Memory B cell (primary cell): ENCODE measurements around the gene TIGD3.

Experiments used
- ATAC-seq: fragments of 150-1000 bp; cut with Tn5 transposase; 2 replicates; pipeline ENCODE4 v1.10.0; 2021; ENCODE audit warnings: low read depth, mild to moderate bottlenecking, moderate library complexity
- DNase-seq, 2 donors: peaks; one replicate each; pipeline ENCODE4 v3.0.0; 2022; ENCODE audit warnings: low spot score in 2 of 2
- H3K27ac Mint-ChIP-seq: one replicate; pipeline ENCODE4 v1.8.0; 2022; ENCODE audit warnings: mild to moderate bottlenecking, moderate library complexity, mixed read lengths
- H3K27me3 Mint-ChIP-seq: one replicate; pipeline ENCODE4 v1.8.0; 2022; ENCODE audit warnings: mixed read lengths
- H3K36me3 Mint-ChIP-seq: one replicate; pipeline ENCODE4 v1.8.0; 2022; ENCODE audit warnings: mild to moderate bottlenecking, mixed read lengths
- H3K4me1 Mint-ChIP-seq: one replicate; pipeline ENCODE4 v1.8.0; 2022; ENCODE audit warnings: mixed read lengths
- H3K4me3 Mint-ChIP-seq: one replicate; pipeline ENCODE4 v1.8.0; 2022; ENCODE audit warnings: mild to moderate bottlenecking, moderate library complexity, mixed read lengths
- H3K9me3 Mint-ChIP-seq: one replicate; pipeline ENCODE4 v1.8.0; 2022; ENCODE audit warnings: mixed read lengths

The TIGD3 gene

GRCh38 chr11:65396769-65397745, 42.5 kb downstream of the TIGD3 start:
- H3K27ac Mint-ChIP-seq = no peak overlapping the region
- no peak for DNase-seq

GRCh38 chr11:65398362-65398910, 43.9 kb downstream of the TIGD3 start:
- no peak overlapping the region for H3K4me3 Mint-ChIP-seq
- no peaks in the 10 kb centered on the region for H3K27me3 Mint-ChIP-seq
- peaks cover 7% of the 10 kb centered on the region for H3K4me1 Mint-ChIP-seq
- ATAC-seq = no peak
- no peak for DNase-seq
- peaks cover 26% of the 10 kb centered on the region for H3K36me3 Mint-ChIP-seq
- H3K27ac Mint-ChIP-seq = peak overlapping the region; percentile 45
- H3K9me3 Mint-ChIP-seq = no peaks in the 10 kb centered on the region

More at GRCh38 chr11:65396769-65397745, 42.5 kb downstream of the TIGD3 start:
- Mint-ChIP-seq H3K36me3 (peaks cover 25% of the 10 kb centered on the region), H3K27me3 (no peaks in the 10 kb centered on the region), H3K9me3 (no peaks in the 10 kb centered on the region), H3K4me3 (no peak overlapping the region), H3K4me1 (peaks cover 9% of the 10 kb centered on the region)
- no peak for ATAC-seq

- no peaks in the 10 kb centered on the region for H3K9me3 Mint-ChIP-seq
- H3K27me3 Mint-ChIP-seq = no peaks in the 10 kb centered on the region
- no peak overlapping the region for H3K4me3 Mint-ChIP-seq
- H3K27ac Mint-ChIP-seq = peak overlapping the region; percentile 58
- ATAC-seq (no peak), DNase-seq (no peak)
- peaks cover 27% of the 10 kb centered on the region for H3K36me3 Mint-ChIP-seq
- peaks cover 15% of the 10 kb centered on the region for H3K4me1 Mint-ChIP-seq
Observed at GRCh38 chr11:65399249-65399648, 44.7 kb downstream of the TIGD3 start.

GRCh38 chr11:65399845-65400244, 45.3 kb downstream of the TIGD3 start:
- H3K27me3 Mint-ChIP-seq = no peaks in the 10 kb centered on the region
- peaks cover 27% of the 10 kb centered on the region for H3K36me3 Mint-ChIP-seq
- no peak overlapping the region for H3K4me3 Mint-ChIP-seq
- DNase-seq = no peak
- H3K4me1 Mint-ChIP-seq = peaks cover 19% of the 10 kb centered on the region
- peak overlapping the region; percentile 58 for H3K27ac Mint-ChIP-seq
- ATAC-seq = no peak
- H3K9me3 Mint-ChIP-seq = no peaks in the 10 kb centered on the region

GRCh38 chr11:65400307-65401072, 45.9 kb downstream of the TIGD3 start:
- no peaks in the 10 kb centered on the region for H3K9me3 Mint-ChIP-seq
- peaks cover 27% of the 10 kb centered on the region for H3K36me3 Mint-ChIP-seq
- DNase-seq (no peak), ATAC-seq (no peak)
- H3K27me3 Mint-ChIP-seq = no peaks in the 10 kb centered on the region
- H3K4me3 Mint-ChIP-seq = no peak overlapping the region
- peaks cover 19% of the 10 kb centered on the region for H3K4me1 Mint-ChIP-seq
- H3K27ac Mint-ChIP-seq = peak overlapping the region; percentile 68

- no peak for ATAC-seq
- Mint-ChIP-seq H3K36me3 (peaks cover 26% of the 10 kb centered on the region), H3K9me3 (no peaks in the 10 kb centered on the region), H3K4me1 (peaks cover 19% of the 10 kb centered on the region), H3K4me3 (no peak overlapping the region), H3K27ac (peak overlapping the region; percentile 68), H3K27me3 (no peaks in the 10 kb centered on the region)
- no peak for DNase-seq
Observed at GRCh38 chr11:65401073-65401802, 46.7 kb downstream of the TIGD3 start.

GRCh38 chr11:65401803-65402248, 47.3 kb downstream of the TIGD3 start:
- H3K4me1 Mint-ChIP-seq = peaks cover 19% of the 10 kb centered on the region
- no peak overlapping the region for H3K4me3 Mint-ChIP-seq
- H3K9me3 Mint-ChIP-seq = no peaks in the 10 kb centered on the region
- peaks cover 26% of the 10 kb centered on the region for H3K36me3 Mint-ChIP-seq
- DNase-seq = no peak
- no peaks in the 10 kb centered on the region for H3K27me3 Mint-ChIP-seq
- peak overlapping the region; percentile 68 for H3K27ac Mint-ChIP-seq
- ATAC-seq = no peak

GRCh38 chr11:65402790-65403189, 48.2 kb downstream of the TIGD3 start:
- Mint-ChIP-seq H3K36me3 (peaks cover 19% of the 10 kb centered on the region), H3K4me1 (peaks cover 16% of the 10 kb centered on the region), H3K9me3 (no peaks in the 10 kb centered on the region), H3K27ac (peak overlapping the region; percentile 97), H3K27me3 (no peaks in the 10 kb centered on the region), H3K4me3 (no peak overlapping the region)
- DNase-seq (no peak), ATAC-seq (no peak)

- Mint-ChIP-seq H3K27me3 (no peaks in the 10 kb centered on the region), H3K9me3 (no peaks in the 10 kb centered on the region), H3K4me1 (peaks cover 15% of the 10 kb centered on the region), H3K4me3 (peak overlapping the region; percentile 72), H3K27ac (peak overlapping the region; percentile 97), H3K36me3 (peaks cover 15% of the 10 kb centered on the region)
- DNase-seq (peak in 1 of 2 donors; percentile 68), ATAC-seq (peak; percentile 78)
Observed at GRCh38 chr11:65403607-65404121, 49.1 kb downstream of the TIGD3 start.

- no peak for DNase-seq
- no peak for ATAC-seq
- H3K4me3 Mint-ChIP-seq = no peak overlapping the region
- H3K9me3 Mint-ChIP-seq = no peaks in the 10 kb centered on the region
- peak overlapping the region; percentile 97 for H3K27ac Mint-ChIP-seq
- H3K4me1 Mint-ChIP-seq = peaks cover 17% of the 10 kb centered on the region
- no peaks in the 10 kb centered on the region for H3K27me3 Mint-ChIP-seq
- peaks cover 14% of the 10 kb centered on the region for H3K36me3 Mint-ChIP-seq
Observed at GRCh38 chr11:65404210-65404609, 49.7 kb downstream of the TIGD3 start.

- H3K27ac Mint-ChIP-seq = peak overlapping the region; percentile 97
- ATAC-seq (no peak), DNase-seq (no peak)
- no peaks in the 10 kb centered on the region for H3K27me3 Mint-ChIP-seq
- peaks cover 17% of the 10 kb centered on the region for H3K4me1 Mint-ChIP-seq
- H3K4me3 Mint-ChIP-seq = peak overlapping the region; percentile 69
- peaks cover 11% of the 10 kb centered on the region for H3K36me3 Mint-ChIP-seq
- no peaks in the 10 kb centered on the region for H3K9me3 Mint-ChIP-seq
Observed at GRCh38 chr11:65404638-65405339, 50.2 kb downstream of the TIGD3 start.
